Astrocyte of the cerebellum (primary cell): Measurements from ENCODE around the gene IGSF8.
"Not testable (repeated sequence)": the region's sequence is repeated elsewhere in the genome, so short reads cannot be mapped to it uniquely, and the experiment has no call there.

Experiments
- DNase-seq: peaks from one replicate; pipeline ENCODE4 v3.0.0-alpha.2; 2011; ENCODE audit warnings: low read depth
- H3K4me3 ChIP-seq: 2 replicates; pipeline ENCODE4 v1.5.1; 2011; ENCODE audit warnings: mild to moderate bottlenecking, low read depth, low read length, moderate library complexity
- CTCF ChIP-seq: IDR thresholded peaks from 2 replicates; pipeline ENCODE4 v1.5.1; 2012; ENCODE audit warnings: low read length, low read depth, moderate library complexity, mild to moderate bottlenecking; ENCODE audit errors: missing control alignments
- in situ Hi-C: cut with HindIII; loops from 2 replicates; pipeline ENCODE4 v1.10.0; 2017; ENCODE audit warnings: low sequenced_read_pairs

IGSF8 gene

GRCh38 chr1:160056648-160057169, 41.7 kb downstream of the IGSF8 start:
- DNase-seq, result no peak
- no peak overlapping the region for H3K4me3 ChIP-seq
- in situ Hi-C loops, result no loop called here
- TF ChIP-seq CTCF, result no peak

GRCh38 chr1:160053548-160054365, 44.7 kb downstream of the IGSF8 start:
- no peak for TF ChIP-seq CTCF
- in situ Hi-C loops, result no loop called here
- DNase-seq, result no peak
- no peak overlapping the region for H3K4me3 ChIP-seq

- no peak for DNase-seq
- no peak overlapping the region for H3K4me3 ChIP-seq
- TF ChIP-seq CTCF, result no peak
- in situ Hi-C loops, result no loop called here
Observed at GRCh38 chr1:160052936-160053335, 45.5 kb downstream of the IGSF8 start.

DNA sequence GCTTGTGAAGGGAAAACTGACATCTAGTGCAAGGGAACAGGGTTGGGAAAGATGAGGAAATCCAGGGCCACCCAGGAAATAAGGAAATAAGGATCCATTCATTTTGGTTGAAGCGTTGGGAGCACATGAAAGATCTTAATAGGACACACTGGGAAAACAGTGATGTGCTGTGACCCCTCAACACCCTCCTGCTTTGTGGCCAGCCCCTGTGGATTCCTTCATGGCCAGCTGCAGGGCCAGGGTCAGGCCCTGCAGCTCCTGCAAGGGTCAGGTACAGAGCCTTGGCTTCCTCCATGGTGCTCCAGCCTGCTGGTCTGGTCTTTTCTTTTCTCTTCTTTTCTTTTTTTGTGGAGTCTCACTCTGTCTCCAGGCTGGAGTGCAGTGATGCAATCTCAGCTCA, 47.8 kb downstream of the IGSF8 start:
- in situ Hi-C loops, result no loop called here
- H3K4me3 ChIP-seq, result no peak overlapping the region
- DNase-seq, result no peak
- no peak for TF ChIP-seq CTCF

- H3K4me3 ChIP-seq, in situ Hi-C loops, DNase-seq: not testable (repeated sequence)
Observed at GRCh38 chr1:160050182-160050581, 48.2 kb downstream of the IGSF8 start.

- in situ Hi-C loops, result no loop called here
- H3K4me3 ChIP-seq, result no peak overlapping the region
- DNase-seq, result no peak
- no peak for TF ChIP-seq CTCF
Observed at GRCh38 chr1:160049101-160049500, 49.3 kb downstream of the IGSF8 start.

DNA sequence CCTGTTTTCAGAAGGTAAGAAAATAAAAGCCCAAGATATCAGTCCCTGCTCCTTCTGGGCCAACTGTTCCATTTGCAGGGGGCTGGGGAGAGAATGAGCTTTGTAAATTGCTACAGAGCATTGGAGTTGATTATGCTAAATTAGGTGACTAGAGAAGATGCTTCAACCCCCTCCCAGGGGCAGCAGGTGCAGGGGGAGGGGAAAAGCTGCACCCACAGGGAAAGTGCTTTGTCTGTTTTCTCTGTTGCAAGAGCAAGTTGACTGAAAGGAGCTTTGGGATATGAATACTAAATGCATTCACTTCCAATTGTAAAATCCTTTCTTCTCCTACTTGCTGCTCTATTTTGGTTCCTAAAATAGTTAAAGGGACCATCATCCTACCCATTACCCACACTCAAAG, 50.1 kb downstream of the IGSF8 start:
- TF ChIP-seq CTCF, result no peak
- no peak overlapping the region for H3K4me3 ChIP-seq
- DNase-seq, result no peak
- in situ Hi-C loops, result no loop called here
